HEK293 (cell line): ENCODE measurements around the gene RAB40C.
A peak's percentile ranks its signal among the peaks of the same experiment; 100 is the strongest.

ENCODE experiments used
- GLIS2 ChIP-seq: fragments of 450-650 bp; formaldehyde crosslinking; IDR thresholded peaks from 2 replicates; pipeline ENCODE4 v1.5.1; 2016; ENCODE audit warnings: missing biosample characterization, missing genetic modification characterization
- OSR2 ChIP-seq: fragments of 450-650 bp; formaldehyde crosslinking; IDR thresholded peaks from 2 replicates; pipeline ENCODE4 v1.5.1; 2016; ENCODE audit warnings: missing biosample characterization, missing genetic modification characterization
- OVOL3 ChIP-seq: fragments of 450-650 bp; formaldehyde crosslinking; IDR thresholded peaks from 2 replicates; pipeline ENCODE4 v1.5.1; 2016; ENCODE audit warnings: missing biosample characterization, missing genetic modification characterization
- TCF7L2 ChIP-seq: IDR thresholded peaks from 2 replicates; pipeline ENCODE4 v1.6.1; 2011; ENCODE audit warnings: low read depth, mild to moderate bottlenecking, inconsistent platforms, low read length, moderate library complexity, borderline replicate concordance
- WT1 ChIP-seq: fragments of 450-650 bp; formaldehyde crosslinking; IDR thresholded peaks from 2 replicates; pipeline ENCODE4 v1.5.1; 2016; ENCODE audit warnings: missing biosample characterization, missing genetic modification characterization
- ZBTB8A ChIP-seq: fragments of 450-650 bp; formaldehyde crosslinking; IDR thresholded peaks from 2 replicates; pipeline ENCODE4 v1.5.1; 2016; ENCODE audit warnings: missing biosample characterization, missing genetic modification characterization
- ZEB2 ChIP-seq: fragments of 450-650 bp; formaldehyde crosslinking; IDR thresholded peaks from 2 replicates; pipeline ENCODE4 v1.5.1; 2016; ENCODE audit warnings: missing biosample characterization, missing genetic modification characterization
- ZFP37 ChIP-seq: fragments of 450-650 bp; formaldehyde crosslinking; IDR thresholded peaks from 2 replicates; pipeline ENCODE4 v1.5.1; 2016; ENCODE audit warnings: missing biosample characterization, missing genetic modification characterization
- ZNF140 ChIP-seq: fragments of 450-650 bp; formaldehyde crosslinking; IDR thresholded peaks from 2 replicates; pipeline ENCODE4 v1.5.1; 2016; ENCODE audit warnings: missing biosample characterization, missing genetic modification characterization
- ZNF155 ChIP-seq: fragments of 450-650 bp; formaldehyde crosslinking; IDR thresholded peaks from 2 replicates; pipeline ENCODE4 v1.5.1; 2016; ENCODE audit warnings: missing biosample characterization, missing genetic modification characterization
- ZNF214 ChIP-seq: fragments of 450-650 bp; formaldehyde crosslinking; IDR thresholded peaks from 2 replicates; pipeline ENCODE4 v1.5.1; 2017; ENCODE audit warnings: missing biosample characterization, mild to moderate bottlenecking, missing genetic modification characterization, borderline replicate concordance
- ZNF302 ChIP-seq: fragments of 450-650 bp; formaldehyde crosslinking; IDR thresholded peaks from 2 replicates; pipeline ENCODE4 v1.5.1; 2016; ENCODE audit warnings: missing biosample characterization, missing genetic modification characterization, low read depth
- ZNF311 ChIP-seq: fragments of 450-650 bp; formaldehyde crosslinking; IDR thresholded peaks from 2 replicates; pipeline ENCODE4 v1.5.1; 2017; ENCODE audit warnings: missing biosample characterization, missing genetic modification characterization, borderline replicate concordance
- ZNF335 ChIP-seq: fragments of 450-650 bp; formaldehyde crosslinking; conservative IDR thresholded peaks from 2 replicates; pipeline ENCODE4 v1.5.1; 2016; ENCODE audit warnings: missing biosample characterization, missing genetic modification characterization
- ZNF350 ChIP-seq: fragments of 450-650 bp; formaldehyde crosslinking; IDR thresholded peaks from 2 replicates; pipeline ENCODE4 v1.5.0; 2017; ENCODE audit warnings: missing biosample characterization, mild to moderate bottlenecking, missing genetic modification characterization
- ZNF366 ChIP-seq: fragments of 450-650 bp; formaldehyde crosslinking; conservative IDR thresholded peaks from 2 replicates; pipeline ENCODE4 v1.5.1; 2016; ENCODE audit warnings: missing biosample characterization, missing genetic modification characterization
- ZNF416 ChIP-seq: fragments of 450-650 bp; formaldehyde crosslinking; IDR thresholded peaks from 2 replicates; pipeline ENCODE4 v1.5.1; 2016; ENCODE audit warnings: missing biosample characterization, missing genetic modification characterization
- ZNF544 ChIP-seq: fragments of 450-650 bp; formaldehyde crosslinking; IDR thresholded peaks from 2 replicates; pipeline ENCODE4 v1.5.0; 2017; ENCODE audit warnings: missing biosample characterization, missing genetic modification characterization
- ZNF555 ChIP-seq: fragments of 450-650 bp; formaldehyde crosslinking; conservative IDR thresholded peaks from 2 replicates; pipeline ENCODE4 v1.5.1; 2017; ENCODE audit warnings: missing biosample characterization, mild to moderate bottlenecking, missing genetic modification characterization, inconsistent platforms
- ZNF596 ChIP-seq: fragments of 450-650 bp; IDR thresholded peaks from 2 replicates; pipeline ENCODE4 v1.5.0; 2018; ENCODE audit warnings: missing biosample characterization, mild to moderate bottlenecking, missing genetic modification characterization, moderate library complexity
- ZNF610 ChIP-seq: fragments of 450-650 bp; formaldehyde crosslinking; IDR thresholded peaks from 2 replicates; pipeline ENCODE4 v1.5.1; 2016; ENCODE audit warnings: missing biosample characterization, missing genetic modification characterization, borderline replicate concordance
- ZNF777 ChIP-seq: fragments of 450-650 bp; formaldehyde crosslinking; IDR thresholded peaks from 2 replicates; pipeline ENCODE4 v1.5.1; 2017; ENCODE audit warnings: missing biosample characterization, missing genetic modification characterization, borderline replicate concordance
- ZNF785 ChIP-seq: fragments of 450-650 bp; formaldehyde crosslinking; IDR thresholded peaks from 2 replicates; pipeline ENCODE4 v1.5.1; 2016; ENCODE audit warnings: missing biosample characterization, missing genetic modification characterization
- ZNF830 ChIP-seq: fragments of 450-650 bp; IDR thresholded peaks from 2 replicates; pipeline ENCODE4 v1.5.0; 2018; ENCODE audit warnings: missing biosample characterization, missing genetic modification characterization, low read depth, mild to moderate bottlenecking, moderate library complexity
- TF ChIP-seq, protein P1 (sequence below): fragments of 450-650 bp; formaldehyde crosslinking; optimal IDR thresholded peaks from 2 replicates; pipeline ENCODE3; 2016; ENCODE audit warnings: missing biosample characterization, mild to moderate bottlenecking, missing genetic modification characterization
- TF ChIP-seq, protein P2 (sequence below): fragments of 450-650 bp; formaldehyde crosslinking; IDR thresholded peaks from 2 replicates; pipeline ENCODE4 v1.5.1; 2016; ENCODE audit warnings: missing biosample characterization, missing genetic modification characterization
- TF ChIP-seq, protein P3 (sequence below): fragments of 450-650 bp; formaldehyde crosslinking; IDR thresholded peaks from 2 replicates; pipeline ENCODE4 v1.5.1; 2016; ENCODE audit warnings: missing biosample characterization, missing genetic modification characterization, low read depth
- TF ChIP-seq, protein P4 (sequence below): fragments of 450-650 bp; formaldehyde crosslinking; IDR thresholded peaks from 2 replicates; pipeline ENCODE4 v1.5.1; 2016; ENCODE audit warnings: missing biosample characterization, missing genetic modification characterization
- TF ChIP-seq, protein P5 (sequence below): fragments of 450-650 bp; formaldehyde crosslinking; IDR thresholded peaks from 2 replicates; pipeline ENCODE4 v1.5.1; 2016; ENCODE audit warnings: missing biosample characterization, missing genetic modification characterization
- TF ChIP-seq, protein P6 (sequence below): fragments of 450-650 bp; formaldehyde crosslinking; IDR thresholded peaks from 2 replicates; pipeline ENCODE4 v1.5.0; 2017; ENCODE audit warnings: missing biosample characterization, missing genetic modification characterization, borderline replicate concordance

Gene RAB40C

DNA sequence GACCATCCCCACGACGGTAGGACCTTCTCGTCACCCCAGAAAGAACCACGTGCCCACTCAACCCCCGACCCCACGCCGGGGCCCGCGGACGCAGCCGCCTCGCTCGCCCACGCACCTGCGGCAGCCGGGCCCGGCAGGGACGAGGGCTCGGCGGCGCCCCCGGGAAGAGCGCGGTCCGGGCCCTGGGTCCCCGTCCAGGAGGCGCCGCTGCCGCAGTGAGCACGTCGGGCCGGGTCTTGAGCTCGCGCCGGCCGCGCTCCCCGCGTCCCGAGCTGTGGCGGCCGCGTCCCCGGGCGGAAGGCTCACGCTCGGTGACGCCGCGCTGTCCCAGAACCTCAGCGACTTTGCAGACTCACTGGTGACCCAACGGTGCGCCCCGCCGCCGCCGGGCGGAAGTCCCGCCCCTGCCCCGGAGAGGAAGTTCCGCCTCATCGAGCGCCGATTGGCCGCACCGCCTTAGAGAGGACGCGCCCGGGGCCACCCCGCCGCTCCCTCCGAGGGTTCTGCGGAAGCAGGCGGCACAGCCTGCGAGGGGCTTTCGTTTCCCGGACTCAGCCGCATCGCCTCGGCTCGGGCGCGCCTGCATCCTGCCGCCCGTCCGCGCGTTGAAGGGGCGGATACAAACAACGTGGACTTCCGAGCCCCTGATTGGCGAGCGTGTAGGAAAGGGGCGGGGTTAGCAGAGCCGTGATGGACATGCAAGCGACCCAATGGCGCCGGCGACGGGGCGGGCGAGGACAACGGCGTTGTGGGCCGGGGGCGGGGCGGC lies 793 bp upstream of the RAB40C start (continued):
- TF ChIP-seq ZNF416 (tag by site-specific recombination) (no peak), ZNF350 (tag by site-specific recombination) (no peak), ZEB2 (tag by site-specific recombination) (no peak), ZNF830 (no peak), OSR2 (tag by site-specific recombination) (no peak), ZNF311 (tag by site-specific recombination) (no peak), ZNF155 (tag by site-specific recombination) (no peak), ZFP37 (no peak), ZNF335 (tag by site-specific recombination) (no peak; the same call in 1 of the 2 replicates), GLIS2 (tag by site-specific recombination) (no peak), ZNF555 (tag by site-specific recombination) (no peak), ZNF366 (tag by site-specific recombination) (no peak), ZNF610 (tag by site-specific recombination) (peak; percentile 66; the same call in 1 of the 2 replicates), ZNF785 (tag by site-specific recombination) (no peak), ZNF777 (tag by site-specific recombination) (0 out of 2 replicates have a peak, but pooled peaks have one; percentile 12), WT1 (no peak), TCF7L2 (no peak), ZNF544 (tag by site-specific recombination) (no peak), ZNF596 (tag by site-specific recombination) (peak; percentile 42; the same call in 1 of the 2 replicates), ZBTB8A (tag by site-specific recombination) (peak; percentile 84), ZNF214 (tag by site-specific recombination) (no peak), ZNF140 (tag by site-specific recombination) (no peak), OVOL3 (tag by site-specific recombination) (no peak), ZNF302 (no peak)
- TF ChIP-seq, protein P1, sequence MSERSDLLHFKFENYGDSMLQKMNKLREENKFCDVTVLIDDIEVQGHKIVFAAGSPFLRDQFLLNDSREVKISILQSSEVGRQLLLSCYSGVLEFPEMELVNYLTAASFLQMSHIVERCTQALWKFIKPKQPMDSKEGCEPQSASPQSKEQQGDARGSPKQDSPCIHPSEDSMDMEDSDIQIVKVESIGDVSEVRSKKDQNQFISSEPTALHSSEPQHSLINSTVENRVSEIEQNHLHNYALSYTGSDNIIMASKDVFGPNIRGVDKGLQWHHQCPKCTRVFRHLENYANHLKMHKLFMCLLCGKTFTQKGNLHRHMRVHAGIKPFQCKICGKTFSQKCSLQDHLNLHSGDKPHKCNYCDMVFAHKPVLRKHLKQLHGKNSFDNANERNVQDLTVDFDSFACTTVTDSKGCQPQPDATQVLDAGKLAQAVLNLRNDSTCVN (tag by site-specific recombination) = peak; percentile 84
- TF ChIP-seq, protein P2, sequence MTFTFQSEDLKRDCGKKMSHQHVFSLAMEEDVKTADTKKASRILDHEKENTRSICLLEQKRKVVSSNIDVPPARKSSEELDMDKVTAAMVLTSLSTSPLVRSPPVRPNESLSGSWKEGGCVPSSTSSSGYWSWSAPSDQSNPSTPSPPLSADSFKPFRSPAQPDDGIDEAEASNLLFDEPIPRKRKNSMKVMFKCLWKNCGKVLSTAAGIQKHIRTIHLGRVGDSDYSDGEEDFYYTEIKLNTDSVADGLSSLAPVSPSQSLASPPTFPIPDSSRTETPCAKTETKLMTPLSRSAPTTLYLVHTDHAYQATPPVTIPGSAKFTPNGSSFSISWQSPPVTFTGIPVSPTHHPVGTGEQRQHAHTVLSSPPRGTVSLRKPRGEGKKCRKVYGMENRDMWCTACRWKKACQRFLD (tag by site-specific recombination) = no peak
- TF ChIP-seq, protein P3, sequence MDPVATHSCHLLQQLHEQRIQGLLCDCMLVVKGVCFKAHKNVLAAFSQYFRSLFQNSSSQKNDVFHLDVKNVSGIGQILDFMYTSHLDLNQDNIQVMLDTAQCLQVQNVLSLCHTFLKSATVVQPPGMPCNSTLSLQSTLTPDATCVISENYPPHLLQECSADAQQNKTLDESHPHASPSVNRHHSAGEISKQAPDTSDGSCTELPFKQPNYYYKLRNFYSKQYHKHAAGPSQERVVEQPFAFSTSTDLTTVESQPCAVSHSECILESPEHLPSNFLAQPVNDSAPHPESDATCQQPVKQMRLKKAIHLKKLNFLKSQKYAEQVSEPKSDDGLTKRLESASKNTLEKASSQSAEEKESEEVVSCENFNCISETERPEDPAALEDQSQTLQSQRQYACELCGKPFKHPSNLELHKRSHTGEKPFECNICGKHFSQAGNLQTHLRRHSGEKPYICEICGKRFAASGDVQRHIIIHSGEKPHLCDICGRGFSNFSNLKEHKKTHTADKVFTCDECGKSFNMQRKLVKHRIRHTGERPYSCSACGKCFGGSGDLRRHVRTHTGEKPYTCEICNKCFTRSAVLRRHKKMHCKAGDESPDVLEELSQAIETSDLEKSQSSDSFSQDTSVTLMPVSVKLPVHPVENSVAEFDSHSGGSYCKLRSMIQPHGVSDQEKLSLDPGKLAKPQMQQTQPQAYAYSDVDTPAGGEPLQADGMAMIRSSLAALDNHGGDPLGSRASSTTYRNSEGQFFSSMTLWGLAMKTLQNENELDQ = no peak
- TF ChIP-seq, protein P4, sequence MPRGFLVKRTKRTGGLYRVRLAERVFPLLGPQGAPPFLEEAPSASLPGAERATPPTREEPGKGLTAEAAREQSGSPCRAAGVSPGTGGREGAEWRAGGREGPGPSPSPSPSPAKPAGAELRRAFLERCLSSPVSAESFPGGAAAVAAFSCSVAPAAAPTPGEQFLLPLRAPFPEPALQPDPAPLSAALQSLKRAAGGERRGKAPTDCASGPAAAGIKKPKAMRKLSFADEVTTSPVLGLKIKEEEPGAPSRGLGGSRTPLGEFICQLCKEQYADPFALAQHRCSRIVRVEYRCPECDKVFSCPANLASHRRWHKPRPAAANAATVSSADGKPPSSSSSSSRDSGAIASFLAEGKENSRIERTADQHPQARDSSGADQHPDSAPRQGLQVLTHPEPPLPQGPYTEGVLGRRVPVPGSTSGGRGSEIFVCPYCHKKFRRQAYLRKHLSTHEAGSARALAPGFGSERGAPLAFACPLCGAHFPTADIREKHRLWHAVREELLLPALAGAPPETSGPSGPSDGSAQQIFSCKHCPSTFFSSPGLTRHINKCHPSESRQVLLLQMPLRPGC (tag by site-specific recombination) = no peak
- TF ChIP-seq, protein P5, sequence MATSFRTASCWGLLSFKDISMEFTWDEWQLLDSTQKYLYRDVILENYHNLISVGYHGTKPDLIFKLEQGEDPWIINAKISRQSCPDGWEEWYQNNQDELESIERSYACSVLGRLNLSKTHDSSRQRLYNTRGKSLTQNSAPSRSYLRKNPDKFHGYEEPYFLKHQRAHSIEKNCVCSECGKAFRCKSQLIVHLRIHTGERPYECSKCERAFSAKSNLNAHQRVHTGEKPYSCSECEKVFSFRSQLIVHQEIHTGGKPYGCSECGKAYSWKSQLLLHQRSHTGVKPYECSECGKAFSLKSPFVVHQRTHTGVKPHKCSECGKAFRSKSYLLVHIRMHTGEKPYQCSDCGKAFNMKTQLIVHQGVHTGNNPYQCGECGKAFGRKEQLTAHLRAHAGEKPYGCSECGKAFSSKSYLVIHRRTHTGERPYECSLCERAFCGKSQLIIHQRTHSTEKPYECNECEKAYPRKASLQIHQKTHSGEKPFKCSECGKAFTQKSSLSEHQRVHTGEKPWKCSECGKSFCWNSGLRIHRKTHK (tag by site-specific recombination) = no peak
- TF ChIP-seq, protein P6, sequence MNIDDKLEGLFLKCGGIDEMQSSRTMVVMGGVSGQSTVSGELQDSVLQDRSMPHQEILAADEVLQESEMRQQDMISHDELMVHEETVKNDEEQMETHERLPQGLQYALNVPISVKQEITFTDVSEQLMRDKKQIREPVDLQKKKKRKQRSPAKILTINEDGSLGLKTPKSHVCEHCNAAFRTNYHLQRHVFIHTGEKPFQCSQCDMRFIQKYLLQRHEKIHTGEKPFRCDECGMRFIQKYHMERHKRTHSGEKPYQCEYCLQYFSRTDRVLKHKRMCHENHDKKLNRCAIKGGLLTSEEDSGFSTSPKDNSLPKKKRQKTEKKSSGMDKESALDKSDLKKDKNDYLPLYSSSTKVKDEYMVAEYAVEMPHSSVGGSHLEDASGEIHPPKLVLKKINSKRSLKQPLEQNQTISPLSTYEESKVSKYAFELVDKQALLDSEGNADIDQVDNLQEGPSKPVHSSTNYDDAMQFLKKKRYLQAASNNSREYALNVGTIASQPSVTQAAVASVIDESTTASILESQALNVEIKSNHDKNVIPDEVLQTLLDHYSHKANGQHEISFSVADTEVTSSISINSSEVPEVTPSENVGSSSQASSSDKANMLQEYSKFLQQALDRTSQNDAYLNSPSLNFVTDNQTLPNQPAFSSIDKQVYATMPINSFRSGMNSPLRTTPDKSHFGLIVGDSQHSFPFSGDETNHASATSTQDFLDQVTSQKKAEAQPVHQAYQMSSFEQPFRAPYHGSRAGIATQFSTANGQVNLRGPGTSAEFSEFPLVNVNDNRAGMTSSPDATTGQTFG (tag by site-specific recombination) = no peak
